ENCODE measurements around the gene NBR1.
"Not testable (repeated sequence)": the region's sequence is repeated elsewhere in the genome, so short reads cannot be mapped to it uniquely, and the experiment has no call there.

DNA sequence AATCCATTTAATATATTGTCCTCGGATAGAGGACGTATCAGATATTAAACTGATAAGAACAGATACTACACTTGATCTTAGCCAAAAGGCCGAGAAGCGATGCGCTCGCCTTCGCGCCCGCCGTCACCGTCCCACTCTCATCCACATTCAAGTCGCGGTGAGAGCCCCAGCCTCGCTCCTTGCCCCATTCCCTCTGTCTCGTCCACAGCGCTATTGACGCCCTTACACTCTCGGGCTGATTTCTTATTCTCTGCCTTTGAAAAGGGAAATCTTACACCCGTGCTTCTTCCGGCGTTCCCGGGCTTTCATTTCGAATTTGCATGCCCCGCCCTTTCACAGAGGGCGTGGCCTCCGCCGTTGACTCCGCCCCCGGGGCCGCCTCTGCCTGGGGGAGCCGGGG is 62.9 kb downstream of the NBR1 start, which contains the start of gene RNU2-1:
- TF ChIP-seq, protein P1, sequence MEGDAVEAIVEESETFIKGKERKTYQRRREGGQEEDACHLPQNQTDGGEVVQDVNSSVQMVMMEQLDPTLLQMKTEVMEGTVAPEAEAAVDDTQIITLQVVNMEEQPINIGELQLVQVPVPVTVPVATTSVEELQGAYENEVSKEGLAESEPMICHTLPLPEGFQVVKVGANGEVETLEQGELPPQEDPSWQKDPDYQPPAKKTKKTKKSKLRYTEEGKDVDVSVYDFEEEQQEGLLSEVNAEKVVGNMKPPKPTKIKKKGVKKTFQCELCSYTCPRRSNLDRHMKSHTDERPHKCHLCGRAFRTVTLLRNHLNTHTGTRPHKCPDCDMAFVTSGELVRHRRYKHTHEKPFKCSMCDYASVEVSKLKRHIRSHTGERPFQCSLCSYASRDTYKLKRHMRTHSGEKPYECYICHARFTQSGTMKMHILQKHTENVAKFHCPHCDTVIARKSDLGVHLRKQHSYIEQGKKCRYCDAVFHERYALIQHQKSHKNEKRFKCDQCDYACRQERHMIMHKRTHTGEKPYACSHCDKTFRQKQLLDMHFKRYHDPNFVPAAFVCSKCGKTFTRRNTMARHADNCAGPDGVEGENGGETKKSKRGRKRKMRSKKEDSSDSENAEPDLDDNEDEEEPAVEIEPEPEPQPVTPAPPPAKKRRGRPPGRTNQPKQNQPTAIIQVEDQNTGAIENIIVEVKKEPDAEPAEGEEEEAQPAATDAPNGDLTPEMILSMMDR (IDR thresholded peaks at IDR 0.05 in 4 of 5, conservative IDR thresholded peaks at IDR 0.05 in 1 of 5): not testable (repeated sequence)
- not testable (repeated sequence) for TF ChIP-seq POLR2A (IDR thresholded peaks at IDR 0.05)
